ENCODE data around the gene HS6ST3.

- no peak for TF ChIP-seq POLR2A (IDR thresholded peaks at IDR 0.05)
- no peak for TF ChIP-seq CTCF (IDR thresholded peaks at IDR 0.05 in 4 of 5, conservative IDR thresholded peaks at IDR 0.05 in 1 of 5)
Observed at GRCh38 chr13:96621634-96622183, 531.8 kb downstream of the HS6ST3 start.
